Keratinocyte (primary cell): ENCODE results near the gene MROH2A. TPM values are rescaled to one million over a fixed set of nuclear protein-coding genes. Genes with fewer than 3 reads are reported as not detected.

ENCODE experiments used
- DNase-seq: peaks from one replicate; pipeline ENCODE4 v3.0.0-alpha.2; 2011; ENCODE audit warnings: low read depth, missing footprints, low spot score
- FAIRE-seq: peaks from 2 replicates; lab custom pipeline; 2011; peaks lifted over from hg19 to GRCh38; lab: Jason Lieb, UNC
- H2AFZ ChIP-seq: 2 replicates; pipeline ENCODE4 v1.6.0; 2012; ENCODE audit warnings: low read length, control low read depth, inconsistent platforms; ENCODE audit not compliant: control insufficient read depth
- H3K27ac ChIP-seq: 2 replicates; pipeline ENCODE4 v1.5.1; 2011; ENCODE audit warnings: low read length; ENCODE audit not compliant: control insufficient read depth, insufficient read depth
- H3K27me3 ChIP-seq: 3 replicates; pipeline ENCODE4 v1.6.0; 2011; ENCODE audit warnings: low read length; ENCODE audit not compliant: control insufficient read depth, insufficient read depth; ENCODE audit errors: extremely low read depth
- H3K36me3 ChIP-seq, 2 experiments: 2 replicates in 1 of 2; 3 replicates in 1 of 2; pipeline ENCODE4 v1.5.1; 2011; ENCODE audit warnings: low read length in 2 of 2, mild to moderate bottlenecking in 1 of 2; ENCODE audit not compliant: control insufficient read depth in 2 of 2, insufficient read depth in 2 of 2; ENCODE audit errors: extremely low read depth in 1 of 2
- H3K4me1 ChIP-seq: 3 replicates; pipeline ENCODE4 v1.5.1; 2011; ENCODE audit warnings: low read length; ENCODE audit not compliant: control insufficient read depth, insufficient read depth; ENCODE audit errors: extremely low read depth
- H3K4me2 ChIP-seq: 3 replicates; pipeline ENCODE4 v1.6.0; 2011; ENCODE audit warnings: low read depth, low read length; ENCODE audit not compliant: control insufficient read depth, insufficient read depth; ENCODE audit errors: extremely low read depth
- H3K4me3 ChIP-seq, 3 experiments: fragments of 200-600 bp in 1 of 3; sonication (generic) in 1 of 3; 2 replicates in 2 of 3; 3 replicates in 1 of 3; pipeline ENCODE4 v1.5.1; 2011 to 2016; ENCODE audit warnings: low read length in 3 of 3, mild to moderate bottlenecking in 3 of 3, control low read depth in 2 of 3, inconsistent platforms in 1 of 3, low read depth in 1 of 3, mixed read lengths in 1 of 3, mixed run types in 1 of 3, moderate library complexity in 1 of 3; ENCODE audit not compliant: control insufficient read depth in 2 of 3, insufficient read depth in 2 of 3; ENCODE audit errors: extremely low read depth in 1 of 3
- H3K79me2 ChIP-seq: 2 replicates; pipeline ENCODE4 v1.6.0; 2012; ENCODE audit warnings: low read length; ENCODE audit not compliant: control insufficient read depth, insufficient read depth
- H3K9ac ChIP-seq: 3 replicates; pipeline ENCODE4 v1.6.0; 2011; ENCODE audit warnings: low read length; ENCODE audit not compliant: control insufficient read depth, insufficient read depth; ENCODE audit errors: extremely low read depth
- H3K9me1 ChIP-seq: 3 replicates; pipeline ENCODE4 v1.6.0; 2011; ENCODE audit warnings: low read length; ENCODE audit not compliant: control insufficient read depth, insufficient read depth; ENCODE audit errors: extremely low read depth
- H3K9me3 ChIP-seq: 2 replicates; pipeline ENCODE4 v1.5.1; 2012; ENCODE audit warnings: low read depth, low read length; ENCODE audit not compliant: control insufficient read depth
- H4K20me1 ChIP-seq: 3 replicates; pipeline ENCODE4 v1.6.0; 2011; ENCODE audit warnings: low read length; ENCODE audit not compliant: control insufficient read depth, insufficient read depth; ENCODE audit errors: extremely low read depth
- EZH2 ChIP-seq: IDR thresholded peaks from one replicate; pipeline ENCODE4 v1.6.1; 2012; ENCODE audit warnings: inconsistent platforms, mild to moderate bottlenecking, low read length, moderate library complexity
- dilution Hi-C: fragments of 300-500 bp; cut with MboI; formaldehyde crosslinking; loops from one replicate; pipeline ENCODE4 v1.7.0; 2020; ENCODE audit warnings: low sequenced_read_pairs; ENCODE audit not compliant: extremely low pct_ligation_motif_present
- polyA plus RNA-seq, 5 experiments: library from polyadenylated mRNA; depleted of rRNA in 3 of 5; stranded (reverse) in 3 of 5; stranded (forward) in 1 of 5; unstranded in 1 of 5; fragments of >200 nt; gene quantifications; 1 replicate in 1 of 5; 2 replicates in 3 of 5; 3 replicates in 1 of 5; pipeline versions ENCODE4 v1.2.1 to v1.2.3, GENCODE V29; 2011 to 2012; ENCODE audit warnings: missing spikeins in 2 of 5, low read depth in 1 of 5, low replicate concordance in 1 of 5
- TF ChIP-seq, protein P1 (sequence below), 3 experiments: IDR thresholded peaks in 1 of 3; conservative IDR thresholded peaks in 1 of 3; optimal IDR thresholded peaks in 1 of 3; 2 replicates in 2 of 3; 3 replicates in 1 of 3; pipeline versions ENCODE3 to v1.5.1; 2011; ENCODE audit warnings: low read length in 3 of 3, mild to moderate bottlenecking in 3 of 3, moderate library complexity in 2 of 3, control low read depth in 1 of 3, inconsistent platforms in 1 of 3; ENCODE audit not compliant: insufficient read depth in 2 of 3; ENCODE audit errors: extremely low read depth in 1 of 3

MROH2A gene
- polyA plus RNA-seq, 1 donor (not counting 4 experiments of a cell fraction or from before 2014, with no cell fraction given), result 0.33 TPM

DNA sequence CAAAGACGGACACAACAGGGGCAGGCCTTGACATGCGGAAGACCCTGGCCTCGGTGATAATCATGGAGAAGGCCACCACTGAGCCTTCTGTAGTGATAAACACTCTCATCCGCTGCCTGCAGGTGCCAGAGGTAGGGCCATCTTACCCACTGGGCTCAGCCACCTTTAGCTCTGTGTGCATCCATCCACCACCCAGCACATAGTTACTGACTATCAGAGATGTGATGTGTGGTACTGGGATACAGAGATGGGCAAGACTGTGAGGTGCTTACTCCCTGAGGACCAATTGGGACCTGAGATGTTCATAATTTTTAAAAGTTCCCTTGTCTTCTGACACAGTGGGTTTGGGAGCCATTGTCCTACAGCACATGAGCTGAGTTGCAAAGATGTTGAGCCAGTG, 1.6 kb downstream of the MROH2A start:
- H3K9me3 ChIP-seq, result peaks cover 3% of the 10 kb centered on the region
- H3K36me3 ChIP-seq, result no peaks in the 10 kb centered on the region
- H3K4me2 ChIP-seq, result no peak overlapping the region
- H2AFZ ChIP-seq, result no peak overlapping the region
- no peaks in the 10 kb centered on the region for H3K79me2 ChIP-seq
- dilution Hi-C loops, result no loop called here
- no peaks in the 10 kb centered on the region for H3K27me3 ChIP-seq
- no peaks in the 10 kb centered on the region for H4K20me1 ChIP-seq
- no peak for TF ChIP-seq EZH2
- FAIRE-seq (no peak), DNase-seq (no peak)
- no peaks in the 10 kb centered on the region for H3K4me1 ChIP-seq
- no peak overlapping the region for H3K27ac ChIP-seq
- no peaks in the 10 kb centered on the region for H3K9me1 ChIP-seq
- H3K9ac ChIP-seq, result no peak overlapping the region
- H3K4me3 ChIP-seq, result no peak overlapping the region

DNA sequence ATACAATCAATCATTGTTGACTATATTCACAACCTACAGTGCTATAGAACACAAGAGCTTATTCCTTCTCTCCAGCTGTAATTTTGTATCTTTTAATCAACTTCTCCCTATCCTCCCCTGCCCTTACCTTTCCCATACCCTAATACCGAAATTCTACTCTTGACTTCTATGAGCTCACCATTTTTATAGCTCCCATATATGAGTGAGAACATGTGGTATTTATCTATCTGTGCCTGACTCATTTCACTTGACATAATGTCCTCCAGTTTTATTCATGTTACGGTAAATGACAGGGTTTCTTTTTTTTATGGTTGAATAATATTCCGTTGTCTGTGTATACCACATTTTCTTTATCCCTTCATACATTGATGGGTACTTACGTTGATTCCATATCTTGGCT, 2.6 kb downstream of the MROH2A start:
- Histone ChIP-seq H3K27ac (no peak overlapping the region), H3K36me3 (no peaks in the 10 kb centered on the region), H3K79me2 (no peaks in the 10 kb centered on the region), H3K4me1 (no peaks in the 10 kb centered on the region), H3K4me3 (no peak overlapping the region), H3K27me3 (no peaks in the 10 kb centered on the region), H3K9ac (no peak overlapping the region), H3K9me3 (no peaks in the 10 kb centered on the region), H3K9me1 (no peaks in the 10 kb centered on the region), H4K20me1 (no peaks in the 10 kb centered on the region), H3K4me2 (no peak overlapping the region), H2AFZ (no peak overlapping the region)
- DNase-seq, result no peak
- no peak for FAIRE-seq
- dilution Hi-C loops, result no loop called here
- no peak for TF ChIP-seq EZH2
- TF ChIP-seq, protein P1, sequence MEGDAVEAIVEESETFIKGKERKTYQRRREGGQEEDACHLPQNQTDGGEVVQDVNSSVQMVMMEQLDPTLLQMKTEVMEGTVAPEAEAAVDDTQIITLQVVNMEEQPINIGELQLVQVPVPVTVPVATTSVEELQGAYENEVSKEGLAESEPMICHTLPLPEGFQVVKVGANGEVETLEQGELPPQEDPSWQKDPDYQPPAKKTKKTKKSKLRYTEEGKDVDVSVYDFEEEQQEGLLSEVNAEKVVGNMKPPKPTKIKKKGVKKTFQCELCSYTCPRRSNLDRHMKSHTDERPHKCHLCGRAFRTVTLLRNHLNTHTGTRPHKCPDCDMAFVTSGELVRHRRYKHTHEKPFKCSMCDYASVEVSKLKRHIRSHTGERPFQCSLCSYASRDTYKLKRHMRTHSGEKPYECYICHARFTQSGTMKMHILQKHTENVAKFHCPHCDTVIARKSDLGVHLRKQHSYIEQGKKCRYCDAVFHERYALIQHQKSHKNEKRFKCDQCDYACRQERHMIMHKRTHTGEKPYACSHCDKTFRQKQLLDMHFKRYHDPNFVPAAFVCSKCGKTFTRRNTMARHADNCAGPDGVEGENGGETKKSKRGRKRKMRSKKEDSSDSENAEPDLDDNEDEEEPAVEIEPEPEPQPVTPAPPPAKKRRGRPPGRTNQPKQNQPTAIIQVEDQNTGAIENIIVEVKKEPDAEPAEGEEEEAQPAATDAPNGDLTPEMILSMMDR (optimal IDR thresholded peaks at IDR 0.05 in 1 of 3, IDR thresholded peaks at IDR 0.05 in 1 of 3, conservative IDR thresholded peaks at IDR 0.05 in 1 of 3; ENCODE audit: extremely low read depth in 1 of 3, insufficient read depth in 2 of 3, low read length in 3 of 3), result no peak

DNA sequence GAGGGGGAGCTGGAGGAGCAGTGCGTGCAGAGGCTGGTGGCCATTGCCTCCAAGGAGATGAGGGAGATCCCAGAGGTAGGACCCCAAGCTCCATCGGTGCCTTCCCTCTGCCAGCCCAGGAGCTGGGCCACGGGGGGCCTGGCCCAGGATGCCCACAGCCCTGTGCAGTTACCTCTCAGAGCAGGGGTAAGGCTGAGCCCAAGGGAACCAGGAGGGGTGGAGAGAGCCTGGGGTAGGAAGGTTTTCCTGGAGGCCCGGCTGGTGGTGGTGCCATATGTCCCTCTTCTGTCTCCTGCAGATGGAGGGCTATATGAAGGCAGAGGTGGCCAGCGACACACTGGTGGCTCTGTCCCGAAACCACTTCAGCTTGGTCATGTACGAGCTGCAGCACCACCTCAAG, 11.4 kb downstream of the MROH2A start:
- Histone ChIP-seq H2AFZ (no peak overlapping the region), H3K9ac (no peak overlapping the region), H3K9me3 (no peaks in the 10 kb centered on the region), H3K36me3 (no peaks in the 10 kb centered on the region), H3K4me1 (no peaks in the 10 kb centered on the region), H3K27ac (no peak overlapping the region), H3K27me3 (no peaks in the 10 kb centered on the region), H3K9me1 (no peaks in the 10 kb centered on the region), H3K4me2 (no peak overlapping the region), H4K20me1 (no peaks in the 10 kb centered on the region), H3K79me2 (no peaks in the 10 kb centered on the region), H3K4me3 (no peak overlapping the region)
- FAIRE-seq (no peak), DNase-seq (no peak)
- TF ChIP-seq EZH2, result no peak
- TF ChIP-seq, protein P1 (optimal IDR thresholded peaks at IDR 0.05 in 1 of 3, IDR thresholded peaks at IDR 0.05 in 1 of 3, conservative IDR thresholded peaks at IDR 0.05 in 1 of 3; ENCODE audit: extremely low read depth in 1 of 3, insufficient read depth in 2 of 3, low read length in 3 of 3), result no peak
- dilution Hi-C loops, result no loop called here
